GM12878 (cell line): ENCODE measurements around the gene ZMIZ1. TPM values are rescaled to one million over a fixed set of nuclear protein-coding genes. Genes with fewer than 3 reads are reported as not detected.

ENCODE experiments used
- CREM ChIP-seq: IDR thresholded peaks from 2 replicates; pipeline ENCODE4 v1.6.1; 2014; ENCODE audit warnings: antibody characterized with exemption, low read depth
- EP300 ChIP-seq, 2 experiments: fragments of 150-350 bp in 1 of 2; IDR thresholded peaks; 2 replicates each; pipeline ENCODE4 v1.6.1; 2011 to 2012; ENCODE audit warnings: low read depth in 2 of 2, low read length in 2 of 2, borderline replicate concordance in 1 of 2, improper control_type of control experiment in 1 of 2, inconsistent platforms in 1 of 2; ENCODE audit not compliant: control insufficient read depth in 1 of 2
- FOS ChIP-seq: IDR thresholded peaks from 3 replicates; pipeline ENCODE4 v1.6.1; 2011; ENCODE audit warnings: borderline replicate concordance; ENCODE audit not compliant: insufficient read length; ENCODE audit errors: extremely low read depth
- FOXK2 ChIP-seq: fragments of 450-650 bp; IDR thresholded peaks from 2 replicates; pipeline ENCODE4 v1.6.1; 2017; ENCODE audit warnings: mild to moderate bottlenecking, moderate library complexity
- HCFC1 ChIP-seq: fragments of 150-350 bp; IDR thresholded peaks from 2 replicates; pipeline ENCODE4 v1.6.1; 2014; ENCODE audit warnings: low read length
- JUND ChIP-seq: IDR thresholded peaks from 2 replicates; pipeline ENCODE4 v1.6.1; 2012; ENCODE audit warnings: low read depth, mild to moderate bottlenecking, low read length, improper control_type of control experiment, moderate library complexity
- MEF2A ChIP-seq: IDR thresholded peaks from 2 replicates; pipeline ENCODE4 v1.6.1; 2011; ENCODE audit warnings: low read depth, mild to moderate bottlenecking, low read length, moderate library complexity; ENCODE audit not compliant: insufficient read depth
- MTA2 ChIP-seq: fragments of 450-650 bp; IDR thresholded peaks from 2 replicates; pipeline ENCODE4 v1.6.1; 2016; ENCODE audit warnings: low read depth, mild to moderate bottlenecking, moderate library complexity
- NBN ChIP-seq: fragments of 450-650 bp; IDR thresholded peaks from 2 replicates; pipeline ENCODE4 v1.6.1; 2016
- RBBP5 ChIP-seq: fragments of 200-600 bp; sonication (generic); conservative IDR thresholded peaks from 2 replicates; pipeline ENCODE4 v1.6.1; 2016
- RCOR1 ChIP-seq: conservative IDR thresholded peaks from 2 replicates; pipeline ENCODE4 v1.6.1; 2012; ENCODE audit warnings: low read depth, low read length, improper control_type of control experiment
- SIN3A ChIP-seq: IDR thresholded peaks from 2 replicates; pipeline ENCODE4 v1.6.1; 2012; ENCODE audit warnings: low read depth, low read length, improper control_type of control experiment
- SMARCA5 ChIP-seq: fragments of 450-650 bp; IDR thresholded peaks from 2 replicates; pipeline ENCODE4 v1.6.1; 2017; ENCODE audit warnings: mild to moderate bottlenecking
- SMC3 ChIP-seq: IDR thresholded peaks from 2 replicates; pipeline ENCODE4 v1.6.1; 2011; ENCODE audit warnings: low read length, improper control_type of control experiment, borderline replicate concordance
- SREBF1 ChIP-seq: IDR thresholded peaks from 2 replicates; pipeline ENCODE4 v1.6.1; 2012; ENCODE audit warnings: mild to moderate bottlenecking, low read length
- TARDBP ChIP-seq: IDR thresholded peaks from 2 replicates; pipeline ENCODE4 v1.6.1; 2016; ENCODE audit warnings: borderline replicate concordance
- TBL1XR1 ChIP-seq: IDR thresholded peaks from 2 replicates; pipeline ENCODE4 v1.6.1; 2012; ENCODE audit warnings: low read depth, low read length, improper control_type of control experiment
- TCF3 ChIP-seq: IDR thresholded peaks from 2 replicates; pipeline ENCODE4 v1.6.1; 2012; ENCODE audit warnings: low read depth, mild to moderate bottlenecking, low read length, borderline replicate concordance; ENCODE audit not compliant: insufficient read depth
- TCF7 ChIP-seq: IDR thresholded peaks from 2 replicates; pipeline ENCODE4 v1.6.1; 2014; ENCODE audit warnings: antibody characterized with exemption, borderline replicate concordance
- YBX1 ChIP-seq: fragments of 450-650 bp; IDR thresholded peaks from 2 replicates; pipeline ENCODE4 v1.6.1; 2016; ENCODE audit warnings: antibody characterized with exemption
- polyA plus RNA-seq, 11 experiments: library from polyadenylated mRNA; depleted of rRNA in 4 of 11; unstranded in 6 of 11; stranded (reverse) in 5 of 11; fragments of >200 nt; fragmentation: Nextera tagmentation in 4 of 11; fragmentation: Illumina TruSeq in 1 of 11; extraction: Ambion mirVana in 4 of 11; extraction: Trizol in 1 of 11; gene quantifications; 1 replicate in 1 of 11; 2 replicates in 10 of 11; pipeline versions ENCODE4 v1.2.1 to v1.2.3, GENCODE V29; 2011 to 2016; ENCODE audit warnings: inconsistent platforms in 2 of 11, missing spikeins in 2 of 11, low read depth in 1 of 11
- total RNA-seq, 4 experiments: library from RNA; depleted of rRNA in 3 of 4; stranded (reverse); fragments of >200 nt in 3 of 4; fragmentation: Illumina TruSeq in 1 of 4; extraction: Trizol in 1 of 4; gene quantifications; 2 replicates each; pipeline versions ENCODE4 v1.2.1 to v1.2.3, GENCODE V29; 2013 to 2021
- TF ChIP-seq, protein P1 (sequence below): IDR thresholded peaks from 2 replicates; pipeline ENCODE4 v1.6.1; 2012; ENCODE audit warnings: mild to moderate bottlenecking, low read depth, low read length
- TF ChIP-seq, protein P2 (sequence below): IDR thresholded peaks from 2 replicates; pipeline ENCODE4 v1.6.1; 2011; ENCODE audit warnings: borderline replicate concordance, low read depth, mild to moderate bottlenecking, moderate library complexity, mixed read lengths, low read length; ENCODE audit not compliant: insufficient read depth; ENCODE audit errors: extremely low read length
- TF ChIP-seq, protein P3 (sequence below): fragments of 450-650 bp; IDR thresholded peaks from 2 replicates; pipeline ENCODE4 v1.6.1; 2018; ENCODE audit warnings: borderline replicate concordance, mild to moderate bottlenecking; ENCODE audit not compliant: partially characterized antibody
- TF ChIP-seq, protein P4 (sequence below): fragments of 450-650 bp; IDR thresholded peaks from 2 replicates; pipeline ENCODE4 v1.6.1; 2017; ENCODE audit warnings: mild to moderate bottlenecking, low read depth, inconsistent platforms; ENCODE audit not compliant: poor library complexity, severe bottlenecking

ZMIZ1 gene
- total and polyA plus RNA-seq, 10 of the 15 experiments (the other 5 are each of a cell fraction or from before 2014, with no cell fraction given), result 3.1 to 82.3 (median 14.9) TPM

DNA sequence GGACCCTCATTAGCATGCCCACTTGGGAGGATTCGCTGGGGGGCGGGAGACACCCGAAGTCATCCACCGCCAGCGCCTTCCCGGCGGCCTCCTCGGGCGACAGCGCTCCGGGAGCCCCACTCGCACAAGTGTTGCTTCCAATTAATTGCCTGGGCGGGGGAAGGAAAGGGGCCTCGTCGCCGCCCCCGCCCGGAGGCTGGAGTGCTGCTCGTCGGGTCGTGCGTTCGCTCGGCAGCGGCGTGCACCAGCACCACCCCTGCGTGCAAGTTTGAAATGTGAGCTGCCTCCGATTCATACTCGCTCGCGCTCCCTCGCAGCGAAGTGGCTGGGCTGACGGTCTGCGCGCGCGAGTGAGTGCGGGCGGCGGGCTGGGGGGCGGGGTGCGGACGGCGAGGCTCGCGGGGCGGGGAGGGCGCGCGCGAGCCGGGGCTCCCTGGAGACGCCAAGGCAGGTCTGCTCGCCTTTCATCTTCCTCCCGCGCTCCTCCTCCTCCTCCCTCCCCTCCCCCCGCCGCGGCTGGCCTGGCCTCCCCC lies 173.9 kb downstream of the ZMIZ1 start (continued):
- TF ChIP-seq, protein P1, sequence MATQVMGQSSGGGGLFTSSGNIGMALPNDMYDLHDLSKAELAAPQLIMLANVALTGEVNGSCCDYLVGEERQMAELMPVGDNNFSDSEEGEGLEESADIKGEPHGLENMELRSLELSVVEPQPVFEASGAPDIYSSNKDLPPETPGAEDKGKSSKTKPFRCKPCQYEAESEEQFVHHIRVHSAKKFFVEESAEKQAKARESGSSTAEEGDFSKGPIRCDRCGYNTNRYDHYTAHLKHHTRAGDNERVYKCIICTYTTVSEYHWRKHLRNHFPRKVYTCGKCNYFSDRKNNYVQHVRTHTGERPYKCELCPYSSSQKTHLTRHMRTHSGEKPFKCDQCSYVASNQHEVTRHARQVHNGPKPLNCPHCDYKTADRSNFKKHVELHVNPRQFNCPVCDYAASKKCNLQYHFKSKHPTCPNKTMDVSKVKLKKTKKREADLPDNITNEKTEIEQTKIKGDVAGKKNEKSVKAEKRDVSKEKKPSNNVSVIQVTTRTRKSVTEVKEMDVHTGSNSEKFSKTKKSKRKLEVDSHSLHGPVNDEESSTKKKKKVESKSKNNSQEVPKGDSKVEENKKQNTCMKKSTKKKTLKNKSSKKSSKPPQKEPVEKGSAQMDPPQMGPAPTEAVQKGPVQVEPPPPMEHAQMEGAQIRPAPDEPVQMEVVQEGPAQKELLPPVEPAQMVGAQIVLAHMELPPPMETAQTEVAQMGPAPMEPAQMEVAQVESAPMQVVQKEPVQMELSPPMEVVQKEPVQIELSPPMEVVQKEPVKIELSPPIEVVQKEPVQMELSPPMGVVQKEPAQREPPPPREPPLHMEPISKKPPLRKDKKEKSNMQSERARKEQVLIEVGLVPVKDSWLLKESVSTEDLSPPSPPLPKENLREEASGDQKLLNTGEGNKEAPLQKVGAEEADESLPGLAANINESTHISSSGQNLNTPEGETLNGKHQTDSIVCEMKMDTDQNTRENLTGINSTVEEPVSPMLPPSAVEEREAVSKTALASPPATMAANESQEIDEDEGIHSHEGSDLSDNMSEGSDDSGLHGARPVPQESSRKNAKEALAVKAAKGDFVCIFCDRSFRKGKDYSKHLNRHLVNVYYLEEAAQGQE, result no peak
- no peak for TF ChIP-seq TCF7
- TF ChIP-seq, protein P2, sequence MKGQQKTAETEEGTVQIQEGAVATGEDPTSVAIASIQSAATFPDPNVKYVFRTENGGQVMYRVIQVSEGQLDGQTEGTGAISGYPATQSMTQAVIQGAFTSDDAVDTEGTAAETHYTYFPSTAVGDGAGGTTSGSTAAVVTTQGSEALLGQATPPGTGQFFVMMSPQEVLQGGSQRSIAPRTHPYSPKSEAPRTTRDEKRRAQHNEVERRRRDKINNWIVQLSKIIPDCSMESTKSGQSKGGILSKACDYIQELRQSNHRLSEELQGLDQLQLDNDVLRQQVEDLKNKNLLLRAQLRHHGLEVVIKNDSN, result no peak
- TF ChIP-seq SMC3, result no peak
- no peak for TF ChIP-seq FOXK2
- TF ChIP-seq TBL1XR1, result no peak
- TF ChIP-seq EP300 (IDR thresholded peaks at IDR 0.05; ENCODE audit: borderline replicate concordance in 1 of 2, control insufficient read depth in 1 of 2, low read depth in 2 of 2, low read length in 2 of 2), result no peak
- TF ChIP-seq FOS, result no peak
- TF ChIP-seq NBN, result no peak
- no peak for TF ChIP-seq HCFC1
- TF ChIP-seq TCF3, result no peak
- TF ChIP-seq JUND, result no peak
- TF ChIP-seq SIN3A, result peak; percentile 69; the same call in 1 of the 2 replicates
- TF ChIP-seq, protein P3, sequence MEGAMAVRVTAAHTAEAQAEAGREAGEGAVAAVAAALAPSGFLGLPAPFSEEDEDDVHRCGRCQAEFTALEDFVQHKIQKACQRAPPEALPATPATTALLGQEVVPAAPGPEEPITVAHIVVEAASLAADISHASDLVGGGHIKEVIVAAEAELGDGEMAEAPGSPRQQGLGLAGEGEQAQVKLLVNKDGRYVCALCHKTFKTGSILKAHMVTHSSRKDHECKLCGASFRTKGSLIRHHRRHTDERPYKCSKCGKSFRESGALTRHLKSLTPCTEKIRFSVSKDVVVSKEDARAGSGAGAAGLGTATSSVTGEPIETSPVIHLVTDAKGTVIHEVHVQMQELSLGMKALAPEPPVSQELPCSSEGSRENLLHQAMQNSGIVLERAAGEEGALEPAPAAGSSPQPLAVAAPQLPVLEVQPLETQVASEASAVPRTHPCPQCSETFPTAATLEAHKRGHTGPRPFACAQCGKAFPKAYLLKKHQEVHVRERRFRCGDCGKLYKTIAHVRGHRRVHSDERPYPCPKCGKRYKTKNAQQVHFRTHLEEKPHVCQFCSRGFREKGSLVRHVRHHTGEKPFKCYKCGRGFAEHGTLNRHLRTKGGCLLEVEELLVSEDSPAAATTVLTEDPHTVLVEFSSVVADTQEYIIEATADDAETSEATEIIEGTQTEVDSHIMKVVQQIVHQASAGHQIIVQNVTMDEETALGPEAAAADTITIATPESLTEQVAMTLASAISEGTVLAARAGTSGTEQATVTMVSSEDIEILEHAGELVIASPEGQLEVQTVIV, result no peak
- no peak for TF ChIP-seq TARDBP
- TF ChIP-seq, protein P4, sequence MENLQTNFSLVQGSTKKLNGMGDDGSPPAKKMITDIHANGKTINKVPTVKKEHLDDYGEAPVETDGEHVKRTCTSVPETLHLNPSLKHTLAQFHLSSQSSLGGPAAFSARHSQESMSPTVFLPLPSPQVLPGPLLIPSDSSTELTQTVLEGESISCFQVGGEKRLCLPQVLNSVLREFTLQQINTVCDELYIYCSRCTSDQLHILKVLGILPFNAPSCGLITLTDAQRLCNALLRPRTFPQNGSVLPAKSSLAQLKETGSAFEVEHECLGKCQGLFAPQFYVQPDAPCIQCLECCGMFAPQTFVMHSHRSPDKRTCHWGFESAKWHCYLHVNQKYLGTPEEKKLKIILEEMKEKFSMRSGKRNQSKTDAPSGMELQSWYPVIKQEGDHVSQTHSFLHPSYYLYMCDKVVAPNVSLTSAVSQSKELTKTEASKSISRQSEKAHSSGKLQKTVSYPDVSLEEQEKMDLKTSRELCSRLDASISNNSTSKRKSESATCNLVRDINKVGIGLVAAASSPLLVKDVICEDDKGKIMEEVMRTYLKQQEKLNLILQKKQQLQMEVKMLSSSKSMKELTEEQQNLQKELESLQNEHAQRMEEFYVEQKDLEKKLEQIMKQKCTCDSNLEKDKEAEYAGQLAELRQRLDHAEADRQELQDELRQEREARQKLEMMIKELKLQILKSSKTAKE, result no peak
- TF ChIP-seq SREBF1, result no peak
- TF ChIP-seq MEF2A, result no peak
- no peak for TF ChIP-seq RCOR1
- no peak for TF ChIP-seq MTA2
- no peak for TF ChIP-seq RBBP5
- TF ChIP-seq YBX1, result no peak
- peak; percentile 74; the same call in 1 of the 2 replicates for TF ChIP-seq SMARCA5
- TF ChIP-seq CREM, result no peak
